Choroid plexus epithelial cell (primary cell): ENCODE measurements around the gene TMEM147.
A peak's percentile ranks its signal among the peaks of the same experiment; 100 is the strongest.

Source experiments
- DNase-seq: peaks from one replicate; pipeline ENCODE4 v3.0.0-alpha.2; 2010; ENCODE audit warnings: low read depth
- H3K4me3 ChIP-seq: 2 replicates; pipeline ENCODE4 v1.5.1; 2011; ENCODE audit warnings: low read depth, mild to moderate bottlenecking, control low read depth, low read length, moderate library complexity
- CTCF ChIP-seq: conservative IDR thresholded peaks from 2 replicates; pipeline ENCODE4 v1.5.1; 2011; ENCODE audit warnings: low read depth, mild to moderate bottlenecking, control low read depth, inconsistent platforms, low read length, moderate library complexity

Gene TMEM147

GRCh38 chr19:35512831-35513627 is 32.4 kb upstream of the TMEM147 start:
- no peak overlapping the region for H3K4me3 ChIP-seq
- TF ChIP-seq CTCF = no peak
- no peak for DNase-seq

GRCh38 chr19:35513628-35514281 is 31.7 kb upstream of the TMEM147 start, which contains the start of gene DMKN:
TSS of gene DMKN (minus strand) at chr19:35513649. CDS start at chr19:35513475, 174 bp downstream.
- peak; percentile 10 for TF ChIP-seq CTCF
- peak; percentile 65 for DNase-seq
- H3K4me3 ChIP-seq = peak within 1 kb of the TSS; percentile 13

- TF ChIP-seq CTCF = no peak
- H3K4me3 ChIP-seq = peak overlapping the region; percentile 13
Measured at GRCh38 chr19:35514282-35514809, 31.1 kb upstream of the TMEM147 start.

GRCh38 chr19:35516310-35516709 is 29.1 kb upstream of the TMEM147 start:
- DNase-seq = no peak
- TF ChIP-seq CTCF = no peak
- H3K4me3 ChIP-seq = no peak overlapping the region

More at GRCh38 chr19:35514282-35514809, 31.1 kb upstream of the TMEM147 start:
- peak; percentile 34 for DNase-seq

- no peak overlapping the region for H3K4me3 ChIP-seq
- TF ChIP-seq CTCF = no peak
Measured at GRCh38 chr19:35517342-35517741, 28.1 kb upstream of the TMEM147 start.

GRCh38 chr19:35518313-35518712 is 27.1 kb upstream of the TMEM147 start:
- no peak overlapping the region for H3K4me3 ChIP-seq
- peak; percentile 96 for DNase-seq
- no peak for TF ChIP-seq CTCF

More at GRCh38 chr19:35517342-35517741, 28.1 kb upstream of the TMEM147 start:
- no peak for DNase-seq
